Thoracic aorta (tissue), 2 donors: Measurements from ENCODE around the gene GSC. TPM values are rescaled to one million over a fixed set of nuclear protein-coding genes. Genes with fewer than 3 reads are reported as not detected.

Experiments
- ATAC-seq: fragments of 150-250 bp; one replicate; pipeline ENCODE4 v1.8.0; 2017; ENCODE audit warnings: low read depth; ENCODE audit not compliant: insufficient number of reproducible peaks, low FRiP score
- DNase-seq: peaks from one replicate; pipeline ENCODE4 v3.0.0-alpha.2; 2020; ENCODE audit warnings: low spot score
- H3K27ac ChIP-seq, 2 donors: fragments of 200-600 bp; sonication (generic); 1 replicate in 1 of 2; 2 replicates in 1 of 2; pipeline ENCODE4 v1.5.1; 2016; ENCODE audit warnings: mild to moderate bottlenecking in 2 of 2, moderate library complexity in 2 of 2
- H3K27me3 ChIP-seq: fragments of 200-600 bp; sonication (generic); replicated peaks from 2 replicates; pipeline ENCODE4 v1.6.0; 2016; ENCODE audit warnings: mild to moderate bottlenecking; ENCODE audit not compliant: insufficient read depth
- H3K36me3 ChIP-seq: fragments of 200-600 bp; sonication (generic); one replicate; pipeline ENCODE4 v1.5.1; 2016
- H3K4me1 ChIP-seq, 2 donors: fragments of 200-600 bp; sonication (generic); 1 replicate in 1 of 2; 2 replicates in 1 of 2; pipeline versions ENCODE4 v1.5.1 to v1.6.0; 2016; ENCODE audit warnings: low read depth in 2 of 2, mild to moderate bottlenecking in 1 of 2; ENCODE audit not compliant: control insufficient read depth in 1 of 2
- H3K4me3 ChIP-seq: fragments of 200-600 bp; sonication (generic); 2 replicates; pipeline ENCODE4 v1.5.1; 2016; ENCODE audit warnings: mild to moderate bottlenecking
- H3K9me3 ChIP-seq: fragments of 200-600 bp; sonication (generic); 2 replicates; pipeline ENCODE4 v1.5.1; 2016
- total RNA-seq, 2 donors: library from RNA; depleted of rRNA; stranded (reverse); fragments of >200 nt; gene quantifications; one replicate each; pipeline versions ENCODE4 v1.1.0 to v1.2.3, GENCODE V29; 2016
- TF ChIP-seq, protein P1 (sequence below): fragments of 200-600 bp; sonication (generic); IDR thresholded peaks from one replicate; pipeline ENCODE4 v1.5.1; 2019; ENCODE audit warnings: antibody characterized with exemption

The GSC gene
- total RNA-seq, 2 donors from 2014 or later, result 2.1 TPM; not detected in 1

DNA sequence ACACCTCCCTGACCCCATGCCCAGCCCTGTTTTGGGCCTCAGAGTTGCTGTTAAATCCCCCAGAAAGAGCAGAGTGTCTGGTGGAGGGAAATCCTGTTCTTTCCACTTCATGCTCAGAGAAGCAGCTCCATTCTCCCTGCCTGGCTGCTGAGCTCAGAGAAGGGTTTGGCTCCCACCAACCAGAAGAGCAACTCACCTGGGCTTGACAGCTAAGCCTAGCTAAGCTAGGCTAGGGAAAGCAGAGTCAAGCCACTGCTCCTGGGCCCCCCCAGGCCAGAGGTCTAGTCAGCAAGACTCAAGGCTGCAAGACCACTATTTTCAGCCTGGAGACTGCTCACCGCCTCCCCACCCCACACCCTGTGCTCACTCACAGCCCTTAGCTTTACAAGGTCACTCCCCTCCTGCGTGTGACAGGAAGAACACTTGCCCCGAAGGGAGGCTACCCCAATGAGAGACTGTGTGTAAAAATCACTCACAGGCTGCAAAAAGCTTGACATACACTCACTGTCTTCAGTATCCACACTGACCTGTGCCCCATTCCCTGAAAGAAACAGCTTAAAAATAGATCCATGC is 13.5 kb downstream of the GSC start:
- Histone ChIP-seq H3K9me3 (no peaks in the 10 kb centered on the region), H3K36me3 (no peaks in the 10 kb centered on the region), H3K27ac (no peak overlapping the region), H3K4me1 (no peaks in the 10 kb centered on the region), H3K27me3 (no peaks in the 10 kb centered on the region), H3K4me3 (no peak overlapping the region)
- DNase-seq (no peak), ATAC-seq (no peak)
- TF ChIP-seq, protein P1, sequence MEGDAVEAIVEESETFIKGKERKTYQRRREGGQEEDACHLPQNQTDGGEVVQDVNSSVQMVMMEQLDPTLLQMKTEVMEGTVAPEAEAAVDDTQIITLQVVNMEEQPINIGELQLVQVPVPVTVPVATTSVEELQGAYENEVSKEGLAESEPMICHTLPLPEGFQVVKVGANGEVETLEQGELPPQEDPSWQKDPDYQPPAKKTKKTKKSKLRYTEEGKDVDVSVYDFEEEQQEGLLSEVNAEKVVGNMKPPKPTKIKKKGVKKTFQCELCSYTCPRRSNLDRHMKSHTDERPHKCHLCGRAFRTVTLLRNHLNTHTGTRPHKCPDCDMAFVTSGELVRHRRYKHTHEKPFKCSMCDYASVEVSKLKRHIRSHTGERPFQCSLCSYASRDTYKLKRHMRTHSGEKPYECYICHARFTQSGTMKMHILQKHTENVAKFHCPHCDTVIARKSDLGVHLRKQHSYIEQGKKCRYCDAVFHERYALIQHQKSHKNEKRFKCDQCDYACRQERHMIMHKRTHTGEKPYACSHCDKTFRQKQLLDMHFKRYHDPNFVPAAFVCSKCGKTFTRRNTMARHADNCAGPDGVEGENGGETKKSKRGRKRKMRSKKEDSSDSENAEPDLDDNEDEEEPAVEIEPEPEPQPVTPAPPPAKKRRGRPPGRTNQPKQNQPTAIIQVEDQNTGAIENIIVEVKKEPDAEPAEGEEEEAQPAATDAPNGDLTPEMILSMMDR, result no peak

DNA sequence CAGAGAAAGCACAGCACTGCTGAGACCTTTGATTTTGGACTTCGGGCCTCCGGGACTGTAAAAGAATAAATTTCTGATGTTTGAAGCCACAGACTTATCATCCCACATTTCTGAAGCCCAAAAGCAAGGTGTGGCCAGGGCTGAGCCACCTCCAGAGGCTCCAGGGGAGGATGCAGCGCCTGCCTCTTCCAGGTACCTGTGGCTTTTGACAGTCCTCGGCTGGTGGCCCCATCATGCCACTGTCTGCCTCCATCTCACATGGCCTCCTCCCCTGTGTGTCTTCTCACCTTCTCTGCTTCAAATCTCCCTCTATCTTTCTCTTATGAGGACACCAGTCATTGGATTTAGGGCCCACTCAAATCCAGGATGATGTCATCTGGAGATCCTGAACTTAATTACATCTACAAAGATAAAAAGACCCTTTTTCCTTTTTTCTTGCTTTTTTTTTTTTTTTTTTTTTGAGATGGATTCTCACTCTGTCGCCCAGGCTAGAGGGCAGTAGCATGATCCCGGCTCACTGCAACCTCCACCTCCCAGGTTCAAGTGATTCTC is 15.4 kb downstream of the GSC start:
- no peak overlapping the region for H3K4me3 ChIP-seq
- no peaks in the 10 kb centered on the region for H3K4me1 ChIP-seq
- no peaks in the 10 kb centered on the region for H3K27me3 ChIP-seq
- TF ChIP-seq, protein P1, result no peak
- no peak for ATAC-seq
- no peak overlapping the region for H3K27ac ChIP-seq
- no peaks in the 10 kb centered on the region for H3K36me3 ChIP-seq
- H3K9me3 ChIP-seq, result no peaks in the 10 kb centered on the region
- no peak for DNase-seq

DNA sequence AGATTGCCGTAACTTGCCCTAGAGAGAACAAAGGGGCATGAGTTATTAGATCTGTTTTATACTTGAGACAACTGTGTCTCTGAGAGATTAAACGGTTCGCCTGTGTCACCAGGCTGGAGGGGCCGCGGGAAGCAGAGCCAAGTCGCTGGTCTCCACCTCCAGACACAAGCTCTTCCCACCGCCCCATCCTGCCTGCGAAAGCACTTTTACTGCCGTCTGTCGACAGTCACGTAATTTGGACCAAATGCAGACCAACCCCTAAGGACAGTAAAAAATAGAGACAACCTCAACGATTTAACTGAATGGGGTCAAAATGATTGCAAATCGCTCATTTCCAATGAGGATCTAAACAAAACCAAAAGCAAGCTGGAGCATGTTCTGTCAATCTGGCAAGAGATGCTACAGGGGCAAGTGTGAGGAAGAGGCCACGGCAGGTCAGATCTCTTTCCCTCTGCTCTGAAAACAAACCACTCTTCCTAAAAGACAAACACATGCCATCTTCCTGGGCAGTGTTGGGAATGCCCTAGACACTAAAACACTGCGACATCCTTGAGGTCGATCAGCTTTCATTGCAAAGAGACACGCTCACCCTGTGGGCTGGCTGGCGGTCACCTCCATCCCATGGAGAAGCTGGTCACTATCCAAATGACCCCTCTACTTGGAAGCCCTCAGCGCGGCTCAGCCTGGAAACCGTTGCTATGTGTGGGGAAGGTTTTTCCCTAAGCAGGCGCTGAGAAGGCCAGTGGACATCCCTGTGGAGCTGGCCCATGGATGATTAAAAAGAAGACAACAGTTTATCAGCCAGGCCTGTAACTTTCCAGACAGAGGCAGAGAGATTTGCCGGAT is 17.1 kb downstream of the GSC start:
- Histone ChIP-seq H3K27me3 (no peaks in the 10 kb centered on the region), H3K36me3 (no peaks in the 10 kb centered on the region), H3K4me3 (no peak overlapping the region), H3K9me3 (no peaks in the 10 kb centered on the region), H3K27ac (no peak overlapping the region), H3K4me1 (no peaks in the 10 kb centered on the region)
- ATAC-seq (no peak), DNase-seq (no peak)
- TF ChIP-seq, protein P1, result no peak

DNA sequence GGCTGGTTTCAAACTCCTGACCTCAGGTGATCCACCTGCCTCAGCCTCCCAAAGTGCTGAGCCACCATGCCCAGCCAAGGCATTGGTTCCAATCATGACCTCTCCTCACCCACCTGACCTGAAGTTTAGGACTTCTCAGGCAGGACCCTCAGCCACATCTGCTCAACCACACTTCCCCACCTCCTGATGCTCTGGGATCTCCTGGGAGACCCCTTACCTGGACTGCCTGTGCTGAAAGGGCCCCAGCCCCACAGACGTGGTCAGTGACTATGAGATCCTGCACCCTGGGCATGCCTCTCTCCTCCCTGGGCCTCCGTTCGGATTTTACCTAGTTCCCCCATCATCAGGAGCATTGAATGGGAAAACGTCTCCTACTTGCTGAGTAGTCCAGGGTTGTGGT is 18.0 kb downstream of the GSC start:
- DNase-seq, result no peak
- TF ChIP-seq, protein P1, result no peak
- no peaks in the 10 kb centered on the region for H3K36me3 ChIP-seq
- H3K9me3 ChIP-seq, result no peaks in the 10 kb centered on the region
- no peaks in the 10 kb centered on the region for H3K4me1 ChIP-seq
- no peak overlapping the region for H3K27ac ChIP-seq
- no peaks in the 10 kb centered on the region for H3K27me3 ChIP-seq
- ATAC-seq, result no peak
- H3K4me3 ChIP-seq, result no peak overlapping the region

DNA sequence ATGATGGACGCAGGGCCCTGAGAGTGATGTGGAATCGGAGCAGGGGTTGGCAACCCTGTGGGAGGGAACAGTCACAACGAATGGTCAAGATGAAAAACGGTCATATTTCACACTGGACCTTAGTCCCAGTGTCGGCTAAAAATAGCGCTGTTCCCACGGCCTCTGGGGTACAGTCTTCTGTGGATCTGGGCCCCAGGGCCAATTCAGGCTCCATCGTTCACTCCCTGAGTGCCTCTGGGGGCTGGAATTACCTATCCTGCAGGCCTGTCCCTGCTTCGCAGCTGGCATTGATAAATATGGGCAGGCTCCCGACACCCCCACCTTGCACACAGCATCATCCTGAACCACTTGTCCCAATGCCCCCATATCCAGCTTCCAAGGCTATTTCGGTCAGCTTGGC is 18.6 kb downstream of the GSC start:
- Histone ChIP-seq H3K36me3 (no peaks in the 10 kb centered on the region), H3K9me3 (no peaks in the 10 kb centered on the region), H3K4me1 (no peaks in the 10 kb centered on the region), H3K27me3 (no peaks in the 10 kb centered on the region), H3K27ac (no peak overlapping the region), H3K4me3 (no peak overlapping the region)
- DNase-seq, result no peak
- TF ChIP-seq, protein P1, result no peak
- ATAC-seq, result no peak
